HG03025 (cell line): ENCODE data around the gene AQR.

Experiments
- ATAC-seq: cut with Tn5 transposase; IDR thresholded peaks from one replicate; pipeline ENCODE4 v1.9.1; 2021; ENCODE audit warnings: mild to moderate bottlenecking, moderate library complexity; ENCODE audit not compliant: unreplicated experiment, low FRiP score

Gene AQR

GRCh38 chr15:34883633-34884032 is 85.9 kb downstream of the AQR start:
- ATAC-seq, result no peak

- no peak for ATAC-seq
These were observed 86.5 kb downstream of the AQR start for GRCh38 chr15:34883042-34883441.

- no peak for ATAC-seq
These were observed 90.4 kb downstream of the AQR start for GRCh38 chr15:34879107-34879506.

- ATAC-seq, result no peak
These were observed 92.9 kb downstream of the AQR start for GRCh38 chr15:34876640-34877039.

GRCh38 chr15:34869110-34869509 is 100.4 kb downstream of the AQR start:
- ATAC-seq, result no peak

- ATAC-seq, result no peak
These were observed 104.0 kb downstream of the AQR start for GRCh38 chr15:34865531-34865930.

- no peak for ATAC-seq
These were observed 108.3 kb downstream of the AQR start for GRCh38 chr15:34861214-34861613.

- no peak for ATAC-seq
These were observed 113.6 kb downstream of the AQR start for GRCh38 chr15:34855893-34856292.

GRCh38 chr15:34855413-34855812 is 114.1 kb downstream of the AQR start:
- ATAC-seq, result no peak

GRCh38 chr15:34854232-34854631 is 115.3 kb downstream of the AQR start:
- no peak for ATAC-seq

GRCh38 chr15:34853001-34853758 is 116.4 kb downstream of the AQR start:
- no peak for ATAC-seq

GRCh38 chr15:34851751-34852150 is 117.8 kb downstream of the AQR start:
- no peak for ATAC-seq

- no peak for ATAC-seq
These were observed 118.5 kb downstream of the AQR start for GRCh38 chr15:34851007-34851406.

- no peak for ATAC-seq
These were observed 119.4 kb downstream of the AQR start for GRCh38 chr15:34850121-34850520.

GRCh38 chr15:34849364-34849959 is 120.1 kb downstream of the AQR start:
- ATAC-seq, result no peak

GRCh38 chr15:34847598-34847997 is 121.9 kb downstream of the AQR start:
- no peak for ATAC-seq

GRCh38 chr15:34841262-34841725 is 128.2 kb downstream of the AQR start:
- ATAC-seq, result no peak

GRCh38 chr15:34838282-34838681 is 131.3 kb downstream of the AQR start:
- ATAC-seq, result no peak

- ATAC-seq, result no peak
These were observed 132.1 kb downstream of the AQR start for GRCh38 chr15:34837246-34838016.

GRCh38 chr15:34828145-34828911 is 141.2 kb downstream of the AQR start:
- no peak for ATAC-seq

GRCh38 chr15:34821831-34822230 is 147.7 kb downstream of the AQR start:
- ATAC-seq, result no peak
